GM12865 (cell line): ENCODE measurements around the gene OPRL1.
A peak's percentile ranks its signal among the peaks of the same experiment; 100 is the strongest.

ENCODE experiments used
- DNase-seq: peaks from one replicate; pipeline ENCODE4 v3.0.0; 2010; ENCODE audit warnings: low read depth
- H3K4me3 ChIP-seq: 2 replicates; pipeline ENCODE4 v1.5.1; 2011; ENCODE audit warnings: mild to moderate bottlenecking, low read depth, low read length, control low read depth
- TF ChIP-seq, protein P1 (sequence below): IDR thresholded peaks from 2 replicates; pipeline ENCODE4 v1.5.1; 2011; ENCODE audit warnings: low read length, control low read depth, low read depth, inconsistent platforms; ENCODE audit not compliant: insufficient read depth; ENCODE audit errors: missing control alignments

OPRL1 gene

DNA sequence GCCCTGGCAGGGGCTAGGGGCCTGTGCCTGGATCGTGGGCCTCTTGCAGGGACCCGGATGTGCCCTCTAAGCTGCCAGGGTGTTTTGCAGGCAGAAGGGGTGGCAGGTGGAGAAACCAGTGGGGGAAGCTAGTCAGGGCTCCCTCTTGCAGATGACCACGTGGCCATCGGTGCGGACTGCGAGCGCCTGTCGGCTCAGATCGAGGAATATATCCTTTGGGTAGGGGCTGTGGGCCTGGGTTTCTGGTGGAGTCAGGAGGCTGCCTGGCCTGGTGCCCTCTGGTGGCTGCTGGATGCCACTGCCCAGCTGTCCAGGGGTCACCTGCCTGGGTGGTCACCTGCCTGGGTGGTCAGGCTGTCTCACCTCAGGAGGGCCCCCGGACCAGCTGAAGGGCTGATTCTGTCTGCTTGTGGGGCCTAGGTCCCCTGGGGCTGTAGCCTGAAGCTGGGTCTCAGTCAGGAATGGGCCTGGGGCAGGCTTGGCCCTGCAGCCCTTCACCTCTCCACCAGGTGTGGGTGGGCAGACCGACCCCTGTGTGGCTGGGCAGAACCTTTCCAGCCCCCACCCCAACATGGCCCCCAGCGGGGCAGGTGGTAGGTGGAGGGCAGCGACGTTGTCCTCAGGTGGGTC, 10.2 kb upstream of the OPRL1 start:
- no peak for DNase-seq
- H3K4me3 ChIP-seq, result no peak overlapping the region
- TF ChIP-seq, protein P1, sequence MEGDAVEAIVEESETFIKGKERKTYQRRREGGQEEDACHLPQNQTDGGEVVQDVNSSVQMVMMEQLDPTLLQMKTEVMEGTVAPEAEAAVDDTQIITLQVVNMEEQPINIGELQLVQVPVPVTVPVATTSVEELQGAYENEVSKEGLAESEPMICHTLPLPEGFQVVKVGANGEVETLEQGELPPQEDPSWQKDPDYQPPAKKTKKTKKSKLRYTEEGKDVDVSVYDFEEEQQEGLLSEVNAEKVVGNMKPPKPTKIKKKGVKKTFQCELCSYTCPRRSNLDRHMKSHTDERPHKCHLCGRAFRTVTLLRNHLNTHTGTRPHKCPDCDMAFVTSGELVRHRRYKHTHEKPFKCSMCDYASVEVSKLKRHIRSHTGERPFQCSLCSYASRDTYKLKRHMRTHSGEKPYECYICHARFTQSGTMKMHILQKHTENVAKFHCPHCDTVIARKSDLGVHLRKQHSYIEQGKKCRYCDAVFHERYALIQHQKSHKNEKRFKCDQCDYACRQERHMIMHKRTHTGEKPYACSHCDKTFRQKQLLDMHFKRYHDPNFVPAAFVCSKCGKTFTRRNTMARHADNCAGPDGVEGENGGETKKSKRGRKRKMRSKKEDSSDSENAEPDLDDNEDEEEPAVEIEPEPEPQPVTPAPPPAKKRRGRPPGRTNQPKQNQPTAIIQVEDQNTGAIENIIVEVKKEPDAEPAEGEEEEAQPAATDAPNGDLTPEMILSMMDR, result peak; percentile 78

DNA sequence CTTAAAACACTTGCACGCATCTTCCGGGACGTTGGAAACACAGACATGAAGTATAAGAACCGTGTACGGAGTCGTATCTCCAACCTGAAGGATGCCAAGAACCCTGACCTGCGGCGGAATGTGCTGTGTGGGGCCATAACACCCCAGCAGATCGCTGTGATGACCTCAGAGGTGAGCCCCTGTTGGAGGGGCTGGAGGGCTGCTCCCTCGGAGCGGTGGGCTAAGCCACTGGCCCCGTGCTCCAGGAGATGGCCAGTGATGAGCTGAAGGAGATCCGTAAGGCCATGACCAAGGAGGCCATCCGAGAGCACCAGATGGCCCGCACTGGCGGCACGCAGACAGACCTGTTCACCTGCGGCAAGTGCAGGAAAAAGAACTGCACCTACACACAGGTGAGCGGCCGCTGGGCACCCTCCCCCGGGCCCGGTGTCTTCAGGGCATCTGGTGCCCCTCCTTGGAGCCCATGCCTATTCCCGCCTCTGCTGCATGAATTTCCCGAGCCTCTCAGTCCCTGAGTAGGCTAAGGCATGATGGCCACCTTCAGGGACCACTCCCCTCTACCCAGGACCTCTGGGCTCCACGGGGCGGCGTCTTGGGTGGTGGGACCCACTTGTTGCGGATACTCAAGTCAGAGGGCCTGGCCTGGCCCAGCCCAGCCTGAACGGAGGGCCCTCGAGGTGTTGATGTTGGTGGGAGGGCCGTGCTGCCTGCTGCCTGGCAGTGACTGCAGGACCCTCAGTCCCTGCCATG, 9.5 kb upstream of the OPRL1 start:
- H3K4me3 ChIP-seq, result no peak overlapping the region
- DNase-seq, result no peak
- TF ChIP-seq, protein P1, result no peak

DNA sequence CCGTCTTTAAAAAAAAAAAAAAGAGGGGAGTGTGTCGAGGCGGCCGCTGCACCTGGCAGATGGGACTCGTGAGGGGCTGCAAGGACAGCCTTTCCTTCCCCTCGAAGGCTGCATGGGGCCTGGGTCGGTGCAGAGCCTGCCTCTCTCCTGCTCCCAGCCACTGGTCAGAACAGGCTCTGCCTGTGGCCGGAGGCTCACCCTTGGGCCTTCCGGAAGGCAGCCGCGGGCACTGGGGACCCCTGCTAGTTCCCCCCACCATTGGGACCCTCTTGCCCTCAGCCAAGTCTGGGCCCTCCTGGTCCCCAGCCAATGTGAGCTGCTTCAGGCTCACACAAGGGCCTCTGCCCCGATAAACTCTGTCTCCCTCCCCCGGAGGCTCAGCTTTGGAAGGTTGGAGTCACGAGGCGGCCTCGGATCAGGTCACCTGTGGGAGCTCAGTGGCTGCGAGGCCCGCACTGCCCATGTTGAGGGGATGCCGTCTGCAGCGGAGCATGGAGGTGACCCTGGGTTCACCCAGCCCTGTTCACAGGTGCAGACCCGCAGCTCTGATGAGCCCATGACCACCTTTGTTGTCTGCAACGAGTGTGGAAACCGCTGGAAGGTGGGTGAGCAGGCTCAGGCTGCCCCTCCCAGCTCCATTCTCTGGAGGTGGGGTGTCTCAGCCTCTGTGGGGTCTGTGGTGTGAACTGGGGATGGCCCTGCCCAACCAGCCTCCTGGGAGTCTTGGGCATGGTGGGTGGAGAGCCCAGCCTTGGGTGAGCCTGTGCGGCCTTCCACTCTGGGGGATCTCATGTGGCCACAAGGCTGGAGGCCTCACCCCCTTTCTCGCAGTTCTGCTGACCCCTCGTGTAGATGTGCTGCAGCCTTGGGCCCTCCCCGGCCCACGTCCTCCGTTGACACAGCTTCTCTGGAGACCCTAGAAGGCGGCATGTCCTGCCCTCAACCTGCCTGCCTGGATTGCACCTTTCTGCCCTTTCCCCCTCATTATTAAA, 8.2 kb upstream of the OPRL1 start:
- no peak overlapping the region for H3K4me3 ChIP-seq
- no peak for DNase-seq
- TF ChIP-seq, protein P1, result no peak

DNA sequence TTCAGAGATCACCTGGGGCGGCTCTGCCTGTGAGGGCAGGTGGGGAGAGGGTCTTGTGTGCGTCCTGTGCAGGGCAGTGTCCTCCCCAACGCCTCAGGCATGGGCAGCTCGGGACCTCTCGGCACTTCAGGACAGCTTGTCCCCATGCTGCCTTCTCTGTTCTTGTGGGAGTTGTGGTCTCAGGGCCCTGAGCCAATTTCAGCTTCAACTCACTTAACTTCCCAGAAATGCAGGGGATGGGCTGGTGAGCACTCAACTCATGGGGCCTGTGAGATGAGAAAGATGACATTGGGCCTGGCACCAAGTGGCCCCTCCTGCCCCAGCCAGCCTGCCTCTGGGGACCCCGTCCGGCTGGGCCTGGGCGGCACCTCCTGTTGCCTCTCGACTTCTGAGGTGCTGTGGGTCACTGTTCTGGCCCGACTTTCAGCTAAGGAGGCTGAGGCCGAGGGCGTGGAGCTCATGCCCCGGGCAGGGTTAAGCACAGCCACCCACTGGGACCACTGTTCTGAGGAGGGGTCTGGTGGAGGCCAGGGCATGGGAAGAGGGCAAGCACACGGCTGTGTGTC, 7.3 kb upstream of the OPRL1 start:
- DNase-seq, result no peak
- no peak overlapping the region for H3K4me3 ChIP-seq
- TF ChIP-seq, protein P1, result no peak

DNA sequence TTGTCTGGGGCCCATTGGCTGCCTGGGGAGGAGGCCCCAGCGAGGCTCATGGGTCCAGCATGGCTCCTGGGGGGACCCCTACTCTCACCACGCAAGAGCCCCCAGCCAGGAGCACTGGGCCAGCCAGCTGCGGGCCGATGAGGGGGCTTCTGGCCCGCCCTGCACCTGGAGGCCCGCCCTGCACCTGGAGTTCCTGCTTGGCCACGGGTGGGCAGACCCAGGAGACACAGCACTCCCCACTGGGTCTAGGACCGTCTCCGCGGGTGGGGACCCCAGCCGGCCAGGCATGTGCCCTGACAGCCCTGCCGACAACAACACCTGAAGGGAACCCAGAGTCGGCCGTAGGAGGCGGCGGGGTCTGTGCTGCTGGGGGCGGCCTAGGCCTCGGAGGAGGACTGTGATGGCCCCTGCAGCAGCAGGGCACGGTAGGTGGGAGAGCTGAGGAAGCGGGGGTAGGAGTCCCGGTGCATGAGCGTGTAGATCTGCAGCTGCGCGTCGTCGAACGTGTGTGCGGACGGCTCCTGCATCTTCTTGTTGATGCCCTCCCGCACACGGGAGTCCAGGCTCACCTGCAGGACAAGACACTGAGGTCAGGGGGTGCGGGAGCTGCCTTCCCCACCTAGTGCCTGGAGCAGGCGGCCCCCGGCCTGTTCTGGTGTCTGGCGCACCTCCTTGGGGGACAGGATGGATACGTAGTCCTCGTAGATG, 6.3 kb upstream of the OPRL1 start:
- no peak overlapping the region for H3K4me3 ChIP-seq
- TF ChIP-seq, protein P1, result no peak
- no peak for DNase-seq
